GM19438 (cell line): Measurements from ENCODE around the gene RBMXL2.
A peak's percentile ranks its signal among the peaks of the same experiment; 100 is the strongest.

ENCODE experiments used
- ATAC-seq: cut with Tn5 transposase; IDR thresholded peaks from one replicate; pipeline ENCODE4 v1.9.1; 2021; ENCODE audit warnings: low read depth; ENCODE audit not compliant: unreplicated experiment

The RBMXL2 gene

DNA sequence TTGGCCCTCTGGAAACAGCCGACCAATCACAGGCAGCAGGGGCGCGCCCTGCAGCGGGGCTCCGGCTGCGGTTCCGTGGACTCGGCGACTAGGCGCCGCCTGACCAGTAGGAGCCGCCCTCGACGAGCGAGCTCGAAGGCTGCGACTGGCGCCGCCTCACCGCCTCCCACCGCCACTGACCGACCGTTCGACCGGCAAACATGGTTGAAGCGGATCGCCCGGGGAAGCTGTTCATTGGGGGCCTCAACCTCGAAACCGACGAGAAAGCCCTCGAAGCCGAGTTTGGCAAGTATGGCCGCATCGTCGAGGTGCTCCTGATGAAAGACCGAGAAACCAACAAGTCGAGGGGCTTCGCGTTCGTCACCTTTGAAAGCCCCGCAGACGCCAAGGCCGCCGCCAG, at the start of gene RBMXL2:
TSS of gene RBMXL2 (plus strand) at position 78 of the 400 bp plus-strand sequence. CDS start at position 201, 123 bp downstream.
- ATAC-seq: no peak

- no peak for ATAC-seq
These were observed 42.2 kb upstream of the RBMXL2 start for GRCh38 chr11:7046474-7047175.

DNA sequence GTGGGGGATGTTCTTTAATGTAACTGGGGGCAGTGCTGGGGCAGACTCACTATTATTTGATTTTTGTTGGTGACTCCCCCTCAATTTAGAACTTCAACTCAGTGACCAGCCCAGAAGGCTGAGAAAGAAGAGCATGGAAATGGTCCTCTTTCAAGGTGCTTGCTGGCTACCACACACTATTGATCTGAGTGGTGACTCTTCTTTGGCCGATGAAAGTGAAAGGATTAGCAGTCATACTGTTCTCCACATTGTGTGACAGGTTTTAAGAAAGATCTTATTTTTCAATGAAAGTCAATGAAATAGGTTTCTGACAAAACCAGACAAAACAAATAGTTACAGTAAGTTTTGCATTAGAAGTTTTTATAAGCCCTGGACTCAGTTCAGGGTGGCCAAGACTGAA, 38.6 kb upstream of the RBMXL2 start:
- ATAC-seq: no peak

GRCh38 chr11:7056828-7057513, 31.8 kb upstream of the RBMXL2 start:
- no peak for ATAC-seq

GRCh38 chr11:7057641-7058040, 31.2 kb upstream of the RBMXL2 start:
- ATAC-seq: no peak

DNA sequence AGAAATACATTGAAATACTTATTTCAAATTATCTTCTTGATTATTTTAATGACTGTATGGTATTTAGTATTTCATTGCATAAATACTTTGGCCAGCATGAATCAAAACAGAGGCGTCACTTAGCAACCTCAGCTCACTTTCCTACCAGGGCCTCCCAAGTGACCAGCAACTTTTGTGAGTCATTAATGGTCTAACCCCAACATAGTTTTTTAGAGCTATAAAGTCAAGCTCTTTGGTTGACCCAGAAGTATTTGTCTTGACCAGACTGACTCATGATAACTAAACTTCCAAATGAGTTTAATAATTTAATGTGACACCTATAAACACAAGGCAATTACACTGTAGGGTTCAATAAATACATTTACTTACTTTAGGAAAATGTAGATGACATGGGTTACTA, 27.9 kb upstream of the RBMXL2 start:
- no peak for ATAC-seq

GRCh38 chr11:7062534-7062933, 26.3 kb upstream of the RBMXL2 start:
- ATAC-seq: no peak

GRCh38 chr11:7072401-7073028, 16.3 kb upstream of the RBMXL2 start:
- no peak for ATAC-seq

DNA sequence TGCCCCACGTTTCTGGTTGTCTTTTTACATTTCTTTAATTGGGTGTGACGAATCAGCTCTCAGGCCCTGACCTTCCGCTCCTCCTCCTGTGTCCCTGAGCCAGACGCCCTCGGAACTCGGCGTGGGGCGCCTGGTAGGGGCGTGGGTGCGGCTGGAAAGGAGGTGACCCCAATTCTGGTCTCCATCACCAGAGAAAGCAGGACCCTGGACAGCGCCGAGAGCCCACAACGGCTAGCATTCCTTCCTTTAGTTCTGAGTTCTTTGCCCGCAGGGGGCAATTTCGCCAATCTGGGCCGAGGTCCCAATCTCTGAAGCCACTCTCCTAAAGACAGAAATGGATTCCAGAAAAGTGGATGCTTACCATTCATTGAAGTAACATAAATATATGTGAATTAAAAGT, 11.7 kb upstream of the RBMXL2 start:
- ATAC-seq: no peak

GRCh38 chr11:7079545-7080135, 9.2 kb upstream of the RBMXL2 start:
- ATAC-seq: no peak

DNA sequence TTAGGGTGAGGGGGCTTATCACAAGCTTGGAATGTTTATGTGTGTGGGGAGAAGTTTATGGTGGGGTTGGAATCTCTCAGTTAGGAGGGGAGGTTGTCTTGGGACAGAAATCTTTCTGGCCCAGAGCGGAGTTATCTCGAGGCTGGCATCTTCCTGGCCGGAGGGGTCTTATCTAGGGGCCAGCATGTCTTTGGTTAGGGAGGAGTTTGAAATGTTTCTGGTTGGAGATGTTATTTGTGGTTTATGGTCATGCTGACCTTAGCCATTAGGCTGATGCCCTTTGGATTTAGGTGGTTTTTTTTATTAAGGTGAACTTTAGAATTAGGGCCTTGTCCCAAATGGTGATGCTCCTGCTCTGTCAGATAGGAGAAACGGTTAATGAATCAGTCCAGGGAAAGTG, 7.9 kb upstream of the RBMXL2 start:
- ATAC-seq: no peak

- ATAC-seq: no peak
These were observed 7.4 kb upstream of the RBMXL2 start for GRCh38 chr11:7081441-7081840.

GRCh38 chr11:7089328-7090251, 792 bp downstream of the RBMXL2 start:
- no peak for ATAC-seq

- peak; percentile 89 for ATAC-seq
These were observed 9.5 kb downstream of the RBMXL2 start for GRCh38 chr11:7098235-7098832.

GRCh38 chr11:7115780-7116179, 27.0 kb downstream of the RBMXL2 start:
- no peak for ATAC-seq

DNA sequence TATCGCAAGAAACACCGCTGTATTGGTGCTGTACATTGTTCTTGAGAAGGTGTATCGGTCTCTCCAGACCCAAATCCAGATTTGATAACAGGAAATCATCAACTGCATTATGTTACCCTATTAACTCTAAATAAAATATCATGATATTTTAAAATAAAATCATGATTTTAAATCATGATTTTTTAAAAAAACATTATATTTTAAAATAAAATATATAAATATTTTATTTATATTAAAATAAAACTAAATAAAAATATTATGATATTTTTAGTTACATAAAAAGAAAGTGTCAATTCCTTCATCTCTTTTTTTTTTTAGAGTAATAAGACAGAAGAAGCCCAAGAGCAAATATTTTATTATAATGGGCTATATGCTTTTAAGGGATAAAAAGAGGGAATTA, 27.6 kb downstream of the RBMXL2 start:
- no peak for ATAC-seq

DNA sequence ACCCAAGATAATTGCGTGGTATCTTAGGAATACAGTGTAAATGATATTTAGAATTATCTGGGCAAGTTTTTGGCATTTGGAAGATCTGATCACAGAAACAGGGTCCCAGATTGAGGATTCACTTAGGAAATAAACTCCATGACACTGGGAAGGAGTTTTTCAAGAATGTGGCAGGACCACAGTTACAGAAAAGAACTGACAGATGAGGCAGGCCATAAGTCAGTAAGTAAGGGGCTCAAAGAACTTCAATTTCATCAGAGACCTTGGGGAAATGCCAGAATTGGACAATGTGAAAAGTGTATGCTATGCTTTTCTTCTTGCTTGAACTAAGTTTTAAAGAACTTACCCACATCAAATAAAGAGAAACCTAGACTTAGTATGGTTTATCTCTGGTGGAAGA, 49.3 kb downstream of the RBMXL2 start:
- ATAC-seq: no peak
